Muscle of leg (tissue), 11 donors: Measurements from ENCODE around the gene DLG2. TPM values are rescaled to one million over a fixed set of nuclear protein-coding genes. Genes with fewer than 3 reads are reported as not detected.

ENCODE experiments used
- DNase-seq: peaks from one replicate; pipeline ENCODE4 v3.0.0; 2013
- H3K27ac ChIP-seq: one replicate; pipeline ENCODE4 v1.5.1; 2013; ENCODE audit warnings: mild to moderate bottlenecking, low read length, control low read depth
- H3K27me3 ChIP-seq: one replicate; pipeline ENCODE4 v1.6.1; 2013; ENCODE audit warnings: low read length; ENCODE audit not compliant: control insufficient read depth, insufficient read depth
- H3K36me3 ChIP-seq: one replicate; pipeline ENCODE4 v1.6.1; 2013; ENCODE audit warnings: low read length; ENCODE audit not compliant: control insufficient read depth, insufficient read depth
- H3K4me1 ChIP-seq: one replicate; pipeline ENCODE4 v1.6.1; 2013; ENCODE audit warnings: low read length; ENCODE audit not compliant: control insufficient read depth, insufficient read depth
- H3K4me3 ChIP-seq: one replicate; pipeline ENCODE4 v1.5.1; 2013; ENCODE audit warnings: low read length, control low read depth
- H3K9me3 ChIP-seq: replicated peaks from 2 replicates; pipeline ENCODE4 v1.6.1; 2013; ENCODE audit warnings: low read depth, low read length; ENCODE audit not compliant: control insufficient read depth
- WGBS: methylation state at CpG from one replicate; pipeline ENCODE4 v1.1.5; 2013; ENCODE audit warnings: missing lambda C conversion rate; ENCODE audit not compliant: insufficient coverage; 5-methylcytosine and 5-hydroxymethylcytosine counted together
- polyA plus RNA-seq, 8 donors: library from polyadenylated mRNA; unstranded; fragments of 120-200 nt; gene quantifications; one replicate each; pipeline versions ENCODE4 v1.2.1 to v1.2.3, GENCODE V29; 2013; ENCODE audit warnings: inconsistent platforms in 1 of 8, low replicate concordance in 1 of 8; ENCODE audit not compliant: insufficient read length in 8 of 8, insufficient read depth in 1 of 8
- total RNA-seq: library from RNA; stranded (reverse); fragments of 120-200 nt; gene quantifications from one replicate; pipeline ENCODE4 v1.2.4, GENCODE V29; 2013

The DLG2 gene
- total and polyA plus RNA-seq, 9 donors = 6.4 to 19.3 (median 11.0) TPM

DNA sequence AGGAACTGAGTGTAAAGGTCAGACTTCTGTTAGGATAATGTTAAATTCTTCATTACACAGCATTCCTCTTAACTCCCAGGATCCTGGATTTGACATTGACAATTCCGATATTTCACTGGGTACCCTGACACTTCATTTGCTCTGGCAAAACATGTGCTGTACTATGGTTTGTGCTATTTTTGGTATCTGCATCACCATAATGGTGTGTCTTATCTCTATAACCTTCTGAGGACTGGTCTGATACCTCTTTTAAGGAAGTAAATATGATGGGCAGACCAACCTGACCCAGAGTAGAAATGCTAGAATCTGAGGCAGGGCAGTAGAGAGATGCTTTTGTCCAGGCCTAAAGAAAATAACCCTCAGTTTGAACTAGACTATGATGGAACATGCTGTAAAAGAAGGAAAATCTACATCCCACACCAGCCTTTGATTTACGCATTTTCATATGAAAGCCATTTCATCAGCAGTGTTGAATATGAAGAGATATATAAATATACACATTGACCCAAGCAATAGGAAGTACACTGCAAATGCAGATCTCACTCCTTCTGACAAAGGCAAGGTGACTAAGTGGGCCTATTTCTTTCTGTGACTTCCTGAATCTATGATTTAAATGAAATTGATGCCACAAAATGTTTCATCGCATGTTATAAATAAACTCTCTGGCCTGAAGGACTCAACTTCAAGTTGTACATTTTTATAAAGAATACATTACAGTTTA lies 966.7 kb downstream of the DLG2 start:
- Histone ChIP-seq H3K4me1 (no peaks in the 10 kb centered on the region), H3K36me3 (no peaks in the 10 kb centered on the region), H3K27me3 (no peaks in the 10 kb centered on the region), H3K27ac (no peak overlapping the region), H3K4me3 (no peak overlapping the region), H3K9me3 (no peaks in the 10 kb centered on the region)
- no peak for DNase-seq
- WGBS = no CpG with 5 or more reads among the region's 3 CpGs

DNA sequence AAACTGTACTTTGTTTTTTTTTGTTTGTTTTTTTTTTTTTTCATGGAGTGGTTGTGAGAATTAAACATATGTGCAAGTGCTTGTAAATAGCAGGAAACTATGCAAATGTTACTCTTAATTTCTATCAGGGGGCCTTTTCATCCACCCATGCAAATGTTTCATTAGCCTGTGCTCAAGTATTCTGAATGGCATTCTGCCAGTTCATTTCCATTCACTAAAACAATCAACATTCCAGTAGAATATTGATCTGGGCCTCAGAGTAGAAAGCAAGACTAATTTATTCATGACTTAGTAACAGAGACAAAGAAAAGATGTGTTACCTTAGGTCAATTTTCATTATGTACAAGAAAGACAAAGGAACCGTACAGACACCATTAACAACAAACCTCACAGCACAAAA lies 971.4 kb downstream of the DLG2 start:
- Histone ChIP-seq H3K27me3 (no peaks in the 10 kb centered on the region), H3K9me3 (no peaks in the 10 kb centered on the region), H3K4me3 (no peak overlapping the region), H3K27ac (no peak overlapping the region), H3K36me3 (no peaks in the 10 kb centered on the region), H3K4me1 (no peaks in the 10 kb centered on the region)
- no peak for DNase-seq
- no CpG with 5 or more reads among the region's 1 CpG for WGBS

DNA sequence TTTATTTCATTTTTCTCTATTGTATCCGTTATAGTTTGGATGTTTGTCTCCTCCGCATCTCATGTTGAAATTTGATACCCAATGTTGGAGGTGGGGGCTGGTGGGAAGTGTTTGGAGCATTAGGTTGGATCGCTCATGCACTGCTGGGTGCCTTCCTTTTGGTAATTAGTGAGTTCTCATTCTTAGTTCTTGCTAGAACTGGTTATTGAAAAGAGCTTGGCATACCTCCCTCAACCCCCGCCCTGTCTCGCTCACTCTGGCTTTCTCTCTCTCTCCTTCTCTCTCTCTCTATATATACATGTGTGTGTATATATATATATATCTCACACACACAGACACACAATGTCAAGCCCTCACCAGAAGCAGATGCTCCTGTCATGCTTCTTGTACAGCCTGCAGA lies 978.7 kb downstream of the DLG2 start:
- H3K27me3 ChIP-seq = no peaks in the 10 kb centered on the region
- H3K4me1 ChIP-seq = no peaks in the 10 kb centered on the region
- DNase-seq = no peak
- H3K27ac ChIP-seq = no peak overlapping the region
- WGBS = no CpG with 5 or more reads among the region's 5 CpGs
- H3K4me3 ChIP-seq = no peak overlapping the region
- H3K36me3 ChIP-seq = no peaks in the 10 kb centered on the region
- H3K9me3 ChIP-seq = no peaks in the 10 kb centered on the region

GRCh38 chr11:84645988-84646694 lies 981.0 kb downstream of the DLG2 start:
- WGBS = 80% methylated on average over 2 of the region's 5 CpGs
- no peaks in the 10 kb centered on the region for H3K4me1 ChIP-seq
- no peak for DNase-seq

GRCh38 chr11:84642500-84642899 lies 984.6 kb downstream of the DLG2 start:
- Histone ChIP-seq H3K9me3 (no peaks in the 10 kb centered on the region), H3K27ac (no peak overlapping the region), H3K4me3 (no peak overlapping the region), H3K4me1 (no peaks in the 10 kb centered on the region), H3K36me3 (no peaks in the 10 kb centered on the region), H3K27me3 (no peaks in the 10 kb centered on the region)
- DNase-seq = no peak

More at GRCh38 chr11:84645988-84646694, 981.0 kb downstream of the DLG2 start:
- no peaks in the 10 kb centered on the region for H3K27me3 ChIP-seq
- no peak overlapping the region for H3K4me3 ChIP-seq
- no peaks in the 10 kb centered on the region for H3K36me3 ChIP-seq
- H3K9me3 ChIP-seq = no peaks in the 10 kb centered on the region
- no peak overlapping the region for H3K27ac ChIP-seq

DNA sequence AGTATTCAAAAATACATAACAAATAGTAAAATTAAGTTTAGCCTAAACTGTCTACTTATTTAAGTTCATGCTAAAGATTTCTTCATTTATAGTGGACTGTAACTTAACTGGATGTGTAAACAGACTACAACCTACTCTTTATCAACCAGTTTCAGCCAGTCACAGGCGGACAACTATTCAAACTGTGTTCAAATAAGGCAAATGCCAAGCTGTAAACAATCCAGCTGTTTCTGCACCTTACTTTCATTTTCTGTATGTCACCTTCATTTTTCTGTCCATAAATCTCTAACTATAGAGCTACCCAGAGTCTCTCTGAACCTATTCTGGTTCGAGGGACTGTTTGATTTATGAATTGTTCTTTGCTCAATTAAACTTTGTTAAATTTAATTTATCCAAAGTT lies 992.8 kb downstream of the DLG2 start:
- H3K27ac ChIP-seq = no peak overlapping the region
- H3K4me1 ChIP-seq = no peaks in the 10 kb centered on the region
- no peaks in the 10 kb centered on the region for H3K27me3 ChIP-seq
- H3K9me3 ChIP-seq = no peaks in the 10 kb centered on the region
- H3K36me3 ChIP-seq = no peaks in the 10 kb centered on the region
- no peak overlapping the region for H3K4me3 ChIP-seq
- WGBS = no CpG with 5 or more reads among the region's 2 CpGs
- no peak for DNase-seq

- WGBS = 43% methylated on average over 2 of the region's 4 CpGs
- no peaks in the 10 kb centered on the region for H3K27me3 ChIP-seq
- no peaks in the 10 kb centered on the region for H3K36me3 ChIP-seq
- DNase-seq = no peak
- H3K4me3 ChIP-seq = no peak overlapping the region
- no peaks in the 10 kb centered on the region for H3K9me3 ChIP-seq
- H3K4me1 ChIP-seq = no peaks in the 10 kb centered on the region
- H3K27ac ChIP-seq = no peak overlapping the region
Measured at GRCh38 chr11:84628871-84629620, 998.1 kb downstream of the DLG2 start.

- Histone ChIP-seq H3K27me3 (no peaks in the 10 kb centered on the region), H3K9me3 (no peaks in the 10 kb centered on the region), H3K4me1 (no peaks in the 10 kb centered on the region), H3K27ac (no peak overlapping the region), H3K36me3 (no peaks in the 10 kb centered on the region), H3K4me3 (no peak overlapping the region)
- DNase-seq = no peak
Measured at GRCh38 chr11:84626256-84626655, 1000.9 kb downstream of the DLG2 start.

DNA sequence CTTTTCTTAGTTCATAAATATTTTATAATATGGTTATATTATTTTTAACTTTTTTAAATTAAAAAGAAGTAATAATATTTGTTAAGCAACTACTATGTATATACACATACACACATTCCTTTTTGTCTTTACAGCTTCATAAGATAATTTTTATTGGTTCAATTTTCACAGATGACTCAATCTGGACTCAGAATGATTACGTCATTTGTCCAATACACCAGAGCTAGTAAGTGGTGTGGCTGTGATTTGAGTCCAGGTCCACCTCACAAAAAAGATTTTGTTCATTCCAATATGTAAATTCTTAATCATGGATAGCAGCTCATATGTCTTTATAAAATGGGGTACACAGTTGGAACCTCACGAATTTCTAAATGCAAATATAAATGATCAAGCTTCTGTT lies 1014.5 kb downstream of the DLG2 start:
- Histone ChIP-seq H3K9me3 (no peaks in the 10 kb centered on the region), H3K4me3 (no peak overlapping the region), H3K4me1 (no peaks in the 10 kb centered on the region), H3K27me3 (no peaks in the 10 kb centered on the region), H3K36me3 (no peaks in the 10 kb centered on the region), H3K27ac (no peak overlapping the region)
- WGBS = no CpG with 5 or more reads among the region's 2 CpGs
- DNase-seq = no peak

DNA sequence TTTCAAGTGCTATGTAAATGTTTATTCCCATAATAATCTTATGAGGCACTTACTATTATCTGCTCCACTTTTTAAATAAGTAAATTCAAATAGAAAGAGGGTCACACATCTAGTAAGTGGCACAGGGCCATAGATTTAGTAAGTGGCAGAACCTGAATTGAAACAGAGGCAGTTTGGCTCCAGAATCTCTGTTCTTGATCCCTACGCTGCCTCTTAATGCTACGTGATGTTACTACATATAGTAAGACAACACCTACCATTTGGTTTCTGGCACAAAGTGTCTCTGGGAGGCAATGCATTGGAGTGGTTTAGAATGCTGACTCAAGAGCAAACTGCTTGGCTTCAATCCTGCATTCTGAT lies 1018.3 kb downstream of the DLG2 start:
- no peak overlapping the region for H3K4me3 ChIP-seq
- H3K4me1 ChIP-seq = no peaks in the 10 kb centered on the region
- H3K36me3 ChIP-seq = no peaks in the 10 kb centered on the region
- no peaks in the 10 kb centered on the region for H3K9me3 ChIP-seq
- DNase-seq = peak; percentile 3
- WGBS = no CpG with 5 or more reads among the region's 2 CpGs
- H3K27me3 ChIP-seq = no peaks in the 10 kb centered on the region
- no peak overlapping the region for H3K27ac ChIP-seq
